ENCODE results near the gene PRKAR1B.
"Not testable (repeated sequence)": the region's sequence is repeated elsewhere in the genome, so short reads cannot be mapped to it uniquely, and the experiment has no call there.

GRCh38 chr7:652167-652566, 74.9 kb downstream of the PRKAR1B start:
- not testable (repeated sequence) for TF ChIP-seq CTCF (conservative IDR thresholded peaks at IDR 0.05 in 1 of 2, IDR thresholded peaks at IDR 0.05 in 1 of 2; ENCODE audit: extremely low read depth in 1 of 2, insufficient read depth in 1 of 2, low read depth in 1 of 2, low read length in 2 of 2); EZH2 (IDR thresholded peaks at IDR 0.05; ENCODE audit: borderline replicate concordance, low read length)

Data from mammary epithelial cell (primary cell).